ENCODE results near the gene DRD2. TPM values are rescaled to one million over a fixed set of nuclear protein-coding genes. Genes with fewer than 3 reads are reported as not detected.
A peak's percentile ranks its signal among the peaks of the same experiment; 100 is the strongest.

The DRD2 gene
- total and polyA plus RNA-seq, 12 donors, result 0.23 to 13.8 (median 5.3) TPM; not detected in 3

GRCh38 chr11:113458189-113458588 is 17.0 kb downstream of the DRD2 start:
- H3K36me3 ChIP-seq (replicated peaks in 1 of 2), result no peaks in the 10 kb centered on the region
- intact Hi-C loops (cut with DNase I), result no loop called here
- WGBS, 4 donors, result 64 to 70% (median 68%) methylated on average over 1 of the region's 1 CpG
- no peak for DNase-seq
- H3K9me3 ChIP-seq (replicated peaks in 1 of 3), result no peaks in the 10 kb centered on the region
- no peaks in the 10 kb centered on the region for H3K27me3 ChIP-seq
- no peak overlapping the region for H3K4me3 ChIP-seq
- no peaks in the 10 kb centered on the region for H3K4me1 ChIP-seq (replicated peaks in 1 of 2)
- H3K27ac ChIP-seq, result peak overlapping the region in 1 of 5 donors; percentile 24
- TF ChIP-seq POLR2A (IDR thresholded peaks at IDR 0.05) (no peak), CTCF (IDR thresholded peaks at IDR 0.05) (no peak)

GRCh38 chr11:113457784-113458183 is 17.4 kb downstream of the DRD2 start:
- peak overlapping the region in 1 of 5 donors; percentile 24 for H3K27ac ChIP-seq
- intact Hi-C loops (cut with DNase I), result no loop called here
- WGBS, 4 donors, result 53 to 71% (median 65%) methylated on average over 2 of the region's 2 CpGs
- no peaks in the 10 kb centered on the region for H3K9me3 ChIP-seq (replicated peaks in 1 of 3)
- no peak for DNase-seq
- H3K4me1 ChIP-seq (replicated peaks in 1 of 2), result no peaks in the 10 kb centered on the region
- no peaks in the 10 kb centered on the region for H3K36me3 ChIP-seq (replicated peaks in 1 of 2)
- TF ChIP-seq CTCF (IDR thresholded peaks at IDR 0.05), result no peak
- TF ChIP-seq POLR2A (IDR thresholded peaks at IDR 0.05), result no peak
- H3K27me3 ChIP-seq, result no peaks in the 10 kb centered on the region
- H3K4me3 ChIP-seq, result no peak overlapping the region

GRCh38 chr11:113454455-113454854 is 20.7 kb downstream of the DRD2 start:
- H3K36me3 ChIP-seq (replicated peaks in 1 of 2), result no peaks in the 10 kb centered on the region
- H3K4me1 ChIP-seq (replicated peaks in 1 of 2), result no peaks in the 10 kb centered on the region
- intact Hi-C loops (cut with DNase I), result no loop called here
- no peak overlapping the region for H3K27ac ChIP-seq
- no peaks in the 10 kb centered on the region for H3K9me3 ChIP-seq (replicated peaks in 1 of 3)
- H3K27me3 ChIP-seq, result no peaks in the 10 kb centered on the region
- 50 to 68% (median 56%) methylated on average over 2 of the region's 2 CpGs for WGBS, 4 donors
- DNase-seq, result no peak
- H3K4me3 ChIP-seq, result no peak overlapping the region
- TF ChIP-seq POLR2A (IDR thresholded peaks at IDR 0.05), result no peak
- TF ChIP-seq CTCF (IDR thresholded peaks at IDR 0.05), result no peak

- Histone ChIP-seq H3K27me3 (no peaks in the 10 kb centered on the region), H3K4me3 (no peak overlapping the region), H3K27ac (no peak overlapping the region), H3K9me3 (replicated peaks in 1 of 3) (no peaks in the 10 kb centered on the region), H3K36me3 (replicated peaks in 1 of 2) (no peaks in the 10 kb centered on the region), H3K4me1 (replicated peaks in 1 of 2) (no peaks in the 10 kb centered on the region)
- DNase-seq, result no peak
- no peak for TF ChIP-seq POLR2A (IDR thresholded peaks at IDR 0.05)
- TF ChIP-seq CTCF (IDR thresholded peaks at IDR 0.05), result no peak
- WGBS, 4 donors, result 74 to 82% (median 79%) methylated on average over 6 of the region's 6 CpGs
- intact Hi-C loops (cut with DNase I), result no loop called here
Measured at GRCh38 chr11:113449743-113450142, 25.5 kb downstream of the DRD2 start.
